Left colon (tissue), 2 donors: ENCODE measurements around the gene RFFL. TPM values are rescaled to one million over a fixed set of nuclear protein-coding genes. Genes with fewer than 3 reads are reported as not detected.
"Not testable (repeated sequence)": the region's sequence is repeated elsewhere in the genome, so short reads cannot be mapped to it uniquely, and the experiment has no call there.

Experiments
- ATAC-seq: fragments of 200-7000 bp; cut with Tn5 transposase; one replicate; pipeline ENCODE4 v1.9.1; 2020; ENCODE audit warnings: mild to moderate bottlenecking, moderate library complexity
- DNase-seq, 2 donors: peaks; one replicate each; pipeline ENCODE4 v3.0.0-alpha.2; 2020
- intact Hi-C, 2 donors: fragments of 100-400 bp; cut with DNase I in 1 of 2; cut with micrococcal nuclease in 1 of 2; formaldehyde crosslinking; loops; one replicate each; pipeline versions ENCODE4 v1.11.2 to v1.14.0; 2022; cut with DNase I, micrococcal nuclease
- total RNA-seq, 2 donors: library from RNA; stranded (reverse); fragmentation: NEBNext Ultra II Directional; extraction: Animal tissue kit (Norgen Biotek cat#: 25700); gene quantifications; one replicate each; pipeline ENCODE4 v1.2.1, GENCODE V29; 2021
- donor health status: DM: no; HTN: no; CAD: no.
- donor health status: DM: yes; HTN: yes; CAD: no.

The RFFL gene
- total RNA-seq, 2 donors from 2014 or later: 53.4 to 60.8 TPM

DNA sequence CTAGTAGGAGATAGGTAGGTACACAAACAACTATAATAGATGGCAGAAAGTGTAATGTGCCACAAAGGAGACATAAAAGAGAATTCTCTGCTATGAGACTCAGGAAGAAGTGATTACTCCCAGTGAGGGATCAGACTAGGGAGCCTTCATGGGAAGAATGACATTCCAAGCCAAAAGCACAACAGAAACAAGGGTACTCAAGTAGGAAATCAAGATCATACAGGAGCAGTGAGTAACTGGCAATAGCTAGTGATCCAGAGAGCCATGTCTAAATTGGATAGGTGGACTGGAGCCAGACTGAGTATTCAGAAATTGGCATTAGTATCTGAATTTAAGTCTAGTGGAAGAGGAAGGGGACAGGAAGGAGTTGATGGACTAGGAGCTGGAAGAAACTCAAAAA, 10.7 kb downstream of the RFFL start:
- no peak for DNase-seq
- no peak for ATAC-seq
- intact Hi-C loops: no loop called here

DNA sequence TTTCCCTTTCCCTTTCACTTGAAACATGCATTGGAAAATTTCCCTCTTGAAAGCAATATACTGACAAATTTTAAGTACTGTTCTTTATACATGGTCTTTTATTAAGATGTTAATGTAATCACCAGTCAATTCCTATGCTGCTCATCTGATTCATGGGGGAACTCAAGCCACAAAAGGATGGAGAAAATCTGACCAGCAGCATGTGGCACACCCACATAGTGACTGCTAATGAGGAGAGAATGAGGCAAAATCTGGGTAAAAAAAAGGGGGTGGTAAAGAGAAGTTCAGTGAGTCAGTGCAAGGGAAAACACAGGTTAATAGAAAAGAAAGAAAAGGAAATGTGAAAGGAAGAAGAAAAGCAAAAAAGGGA, 11.3 kb downstream of the RFFL start:
- intact Hi-C loops: no loop called here
- ATAC-seq: no peak

DNA sequence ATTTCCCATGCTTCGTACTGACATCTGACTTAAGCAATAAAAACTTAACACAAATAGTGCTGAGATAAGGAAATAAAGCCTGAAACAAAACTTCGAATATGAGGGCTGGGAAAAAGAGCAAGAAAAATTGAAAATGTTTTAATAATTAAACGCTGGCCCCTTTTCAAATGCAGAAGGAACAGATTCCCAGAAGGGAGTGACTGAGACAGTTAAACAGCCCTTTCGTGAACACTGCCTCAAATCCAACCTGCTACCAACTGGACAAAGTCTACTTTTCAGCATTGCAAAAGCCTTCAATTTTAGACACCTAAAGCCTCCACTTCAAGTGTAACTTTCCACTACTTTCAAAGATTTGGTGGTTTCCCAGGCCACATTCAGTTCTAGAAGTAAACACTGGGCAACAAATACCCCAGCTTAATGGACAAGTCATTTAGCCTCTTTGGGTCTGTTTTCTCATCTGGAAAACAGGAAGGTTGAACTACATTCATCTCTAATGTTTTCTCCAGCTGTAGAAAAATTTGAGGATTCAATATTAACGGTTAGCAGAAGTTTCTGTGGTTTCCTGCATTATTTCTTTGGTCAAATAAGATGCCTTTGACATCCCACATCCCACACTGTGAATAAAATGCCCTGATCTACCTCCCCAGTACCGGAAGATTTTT, 11.8 kb downstream of the RFFL start:
- intact Hi-C loops: no loop called here
- ATAC-seq (peak; percentile 63), DNase-seq (no peak)

More for the DNA sequence above, 11.3 kb downstream of the RFFL start:
- DNase-seq: no peak

DNA sequence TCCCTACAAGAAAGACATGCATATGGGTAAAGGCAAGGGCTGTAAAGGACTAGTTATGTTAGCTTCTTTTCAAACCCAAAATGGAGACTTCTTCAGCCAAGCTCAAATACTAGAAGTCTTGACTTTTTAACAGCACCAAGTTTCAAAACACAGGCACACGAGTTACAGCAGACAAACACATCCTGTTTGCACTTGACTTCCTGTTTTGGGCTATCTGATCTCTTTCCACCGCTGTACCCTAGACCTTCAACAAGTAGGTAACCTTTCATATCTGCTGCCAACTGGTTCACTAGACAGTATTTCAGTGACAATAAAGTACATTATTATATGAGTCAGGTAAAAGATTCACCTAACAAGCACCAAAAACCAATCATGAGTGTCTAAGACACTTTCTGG, 12.3 kb downstream of the RFFL start:
- no peak for DNase-seq
- ATAC-seq: peak; percentile 81
- intact Hi-C loops: no loop called here

DNA sequence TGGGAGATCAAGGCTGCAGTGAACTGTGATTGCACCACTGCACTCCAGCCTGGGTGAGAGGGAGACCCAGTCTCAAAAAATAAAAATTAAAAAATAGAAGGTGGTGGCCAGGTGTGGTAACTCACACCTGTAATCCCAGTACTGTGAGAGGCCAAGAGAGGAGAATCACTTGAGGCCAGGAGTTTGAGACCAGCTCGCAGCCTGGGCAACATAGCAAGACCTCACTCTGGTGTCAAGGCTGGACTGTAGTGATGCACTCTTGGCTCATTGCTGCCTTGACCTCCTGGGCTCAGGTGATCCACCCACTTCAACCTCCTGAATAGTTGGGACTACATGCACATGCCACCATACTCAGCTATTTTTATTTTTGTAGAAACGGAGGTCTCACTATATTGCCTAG, 13.3 kb downstream of the RFFL start:
- intact Hi-C loops: no loop called here
- no peak for ATAC-seq
- DNase-seq: no peak

DNA sequence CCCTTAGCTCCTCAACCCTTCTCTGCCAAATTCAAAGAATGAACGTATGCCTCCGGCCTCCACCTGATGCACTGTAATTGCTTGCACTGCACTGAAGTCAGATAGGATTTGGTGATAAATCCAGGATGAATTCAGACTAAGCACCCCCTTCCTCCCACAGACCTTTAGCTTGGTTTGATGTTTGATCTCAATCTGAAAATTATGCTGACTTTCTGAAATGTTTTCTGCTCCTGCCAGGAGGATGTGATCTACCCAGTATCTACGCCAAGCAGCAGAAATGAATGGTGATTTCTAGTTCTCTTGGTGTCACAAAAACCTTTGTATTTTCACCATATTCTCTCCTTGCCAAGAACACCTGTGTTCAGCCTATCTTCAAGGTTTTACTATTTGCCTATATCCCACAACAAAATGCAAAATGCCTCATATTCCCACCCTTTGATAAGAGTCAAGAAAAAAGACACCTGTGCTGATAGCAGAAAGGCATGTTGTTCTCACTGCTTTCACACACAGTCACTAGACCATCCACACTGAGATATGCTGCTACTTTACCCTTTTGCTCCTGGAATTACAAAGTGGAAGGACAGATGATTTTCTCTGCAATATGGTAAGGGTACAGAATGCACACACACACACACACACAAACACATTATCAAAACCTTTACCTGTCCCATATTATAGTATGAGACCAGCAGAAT, 14.7 kb downstream of the RFFL start:
- no peak for ATAC-seq
- DNase-seq: no peak
- intact Hi-C loops: no loop called here

DNA sequence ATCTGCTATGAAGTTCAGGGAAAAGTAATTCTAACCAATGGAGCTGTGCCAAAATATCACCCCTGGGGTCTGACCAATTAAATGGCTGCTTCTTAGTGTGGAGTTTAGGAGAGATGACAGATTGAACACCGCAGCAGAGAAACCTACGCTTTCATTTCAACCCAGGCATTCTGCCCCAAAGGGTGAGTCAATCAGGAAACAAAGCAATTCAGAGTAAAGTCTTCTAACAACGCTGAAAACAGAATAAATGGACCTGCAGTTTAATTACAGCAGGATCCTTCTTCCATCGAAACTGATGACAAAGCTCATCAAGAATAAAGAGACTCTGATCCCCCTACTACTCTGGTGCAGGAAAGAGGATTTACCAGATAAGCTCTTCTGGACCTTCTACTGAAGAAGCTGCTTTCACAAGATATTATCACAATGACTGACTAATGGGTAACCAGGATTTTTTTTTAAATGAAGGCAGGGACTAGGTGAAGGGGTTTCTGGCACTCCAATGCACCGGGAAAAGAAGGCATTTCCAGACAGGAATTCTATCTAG, 16.7 kb downstream of the RFFL start:
- no peak for DNase-seq
- intact Hi-C loops: no loop called here
- peak; percentile 27 for ATAC-seq

DNA sequence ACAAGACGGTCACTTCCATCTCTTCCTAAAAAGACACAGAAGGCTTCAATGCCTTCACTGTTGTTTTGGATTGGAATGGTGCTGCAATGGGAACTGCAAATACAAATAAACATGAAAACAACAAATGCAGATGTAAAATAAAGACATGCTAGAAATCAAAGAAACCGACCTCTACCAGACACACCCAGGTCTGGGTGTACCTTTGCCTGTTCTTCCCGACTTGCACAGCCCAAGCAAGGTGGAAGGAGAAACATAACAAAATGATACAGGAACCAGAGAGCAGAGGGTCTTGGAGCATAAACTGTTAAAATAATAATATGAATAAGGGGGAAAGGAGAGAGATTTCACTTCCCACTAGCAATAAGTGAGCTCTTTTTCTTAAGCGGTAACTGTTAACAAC, 17.3 kb downstream of the RFFL start:
- DNase-seq (no peak), ATAC-seq (peak; percentile 61)
- intact Hi-C loops: no loop called here

DNA sequence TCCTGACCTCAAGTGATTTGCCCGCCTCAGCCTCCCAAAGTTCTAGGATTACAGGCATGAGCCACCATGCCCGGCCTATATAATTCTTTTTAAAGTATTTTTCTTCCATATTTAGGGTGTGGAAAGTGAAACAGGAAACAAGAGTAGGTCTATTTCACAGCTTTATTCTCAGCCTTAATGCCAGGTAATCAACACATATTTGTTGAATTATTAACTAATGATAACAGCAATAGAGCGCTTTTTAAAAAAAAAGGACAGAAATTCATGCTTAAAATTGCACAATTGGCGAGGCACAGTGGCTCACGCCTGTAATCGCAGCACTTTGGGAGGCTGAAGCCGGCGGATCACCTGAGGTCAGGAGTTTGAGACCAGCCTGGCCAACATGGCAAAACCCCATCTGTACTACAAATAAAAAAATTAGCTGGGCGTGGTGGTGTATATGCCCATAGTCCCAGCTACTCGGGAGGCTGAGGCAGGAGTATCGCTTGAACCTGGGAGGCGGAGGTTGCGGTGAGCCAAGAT, 18.0 kb downstream of the RFFL start:
- peak; percentile 31 for ATAC-seq
- DNase-seq, intact Hi-C loops: not testable (repeated sequence)

DNA sequence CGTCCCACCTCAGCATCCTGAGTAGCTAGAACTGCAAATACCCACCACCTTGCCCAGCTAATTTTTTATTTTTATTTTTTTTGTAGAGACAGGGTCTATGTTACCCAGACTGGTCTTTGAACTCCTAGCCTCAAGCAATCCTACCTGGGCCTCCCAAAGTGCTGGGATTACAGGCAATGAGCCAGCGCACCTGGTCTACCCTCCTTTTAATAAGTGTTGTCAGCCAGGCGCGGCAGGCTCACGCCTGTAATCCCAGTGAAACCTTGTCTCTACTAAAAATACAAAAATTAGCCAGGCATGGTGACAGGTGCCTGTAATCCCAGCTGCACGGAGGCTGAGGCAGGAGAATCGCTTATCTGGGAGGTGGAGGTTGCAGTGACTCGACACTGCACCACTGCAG, 19.3 kb downstream of the RFFL start:
- ATAC-seq: no peak
- intact Hi-C loops: no loop called here
- DNase-seq: no peak

DNA sequence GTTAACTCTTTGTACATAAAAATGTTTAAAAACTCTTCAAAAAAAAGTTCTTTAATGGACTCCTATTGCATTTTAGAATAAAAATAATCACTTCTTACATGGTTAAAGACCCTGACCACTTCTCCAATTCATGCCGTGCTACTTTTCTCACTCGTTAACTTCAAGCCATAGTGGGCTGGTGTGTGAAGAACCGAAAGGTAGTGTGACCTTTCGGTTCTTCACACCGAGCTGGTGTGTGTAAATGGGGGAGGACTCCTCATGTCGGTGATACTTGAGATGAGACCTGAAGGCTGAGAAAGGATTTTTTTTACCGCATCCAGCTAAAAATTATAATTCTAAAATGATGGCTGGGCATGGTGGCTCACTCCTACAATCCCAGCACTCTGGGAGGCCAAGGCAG, 22.1 kb downstream of the RFFL start:
- no peak for DNase-seq
- no peak for ATAC-seq
- intact Hi-C loops: no loop called here

DNA sequence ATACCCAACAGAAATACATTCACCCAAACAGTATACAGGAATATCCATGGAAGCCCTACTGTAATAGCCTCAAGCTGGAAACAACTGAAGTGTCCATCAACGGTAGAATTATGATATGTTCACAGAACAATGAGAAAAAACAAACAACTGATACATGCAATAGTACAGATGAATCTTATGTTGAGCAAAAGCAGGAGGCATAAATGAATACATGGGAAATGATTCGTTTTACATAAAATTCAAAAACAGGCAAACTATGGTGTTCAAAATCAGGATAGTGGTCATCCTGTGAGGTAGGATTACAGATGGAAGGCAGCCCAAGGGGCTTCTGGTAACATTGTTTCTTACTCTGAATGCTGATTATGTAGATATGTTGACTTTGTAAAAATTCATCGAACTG, 25.1 kb downstream of the RFFL start:
- intact Hi-C loops: no loop called here
- DNase-seq: no peak
- ATAC-seq: no peak

DNA sequence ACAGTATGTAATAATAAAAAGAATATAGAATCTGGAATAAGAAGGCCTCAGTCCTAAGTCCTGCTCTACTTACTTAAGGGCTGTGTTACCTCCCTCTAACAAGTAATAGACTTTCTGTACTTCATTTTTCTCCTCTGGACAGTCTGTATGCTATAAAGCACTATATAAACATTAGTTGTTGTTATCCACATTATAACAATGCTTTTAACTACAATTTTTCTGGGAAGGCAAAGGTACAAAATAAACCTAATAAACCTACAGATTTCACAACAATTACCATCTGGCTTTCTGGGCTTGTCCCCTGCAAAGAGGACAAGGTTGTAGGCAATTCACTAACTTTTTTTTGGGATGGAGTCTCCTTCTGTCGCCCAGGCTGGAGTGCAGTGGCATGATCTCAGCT, 32.7 kb downstream of the RFFL start:
- DNase-seq (no peak), ATAC-seq (no peak)
- intact Hi-C loops: no loop called here

DNA sequence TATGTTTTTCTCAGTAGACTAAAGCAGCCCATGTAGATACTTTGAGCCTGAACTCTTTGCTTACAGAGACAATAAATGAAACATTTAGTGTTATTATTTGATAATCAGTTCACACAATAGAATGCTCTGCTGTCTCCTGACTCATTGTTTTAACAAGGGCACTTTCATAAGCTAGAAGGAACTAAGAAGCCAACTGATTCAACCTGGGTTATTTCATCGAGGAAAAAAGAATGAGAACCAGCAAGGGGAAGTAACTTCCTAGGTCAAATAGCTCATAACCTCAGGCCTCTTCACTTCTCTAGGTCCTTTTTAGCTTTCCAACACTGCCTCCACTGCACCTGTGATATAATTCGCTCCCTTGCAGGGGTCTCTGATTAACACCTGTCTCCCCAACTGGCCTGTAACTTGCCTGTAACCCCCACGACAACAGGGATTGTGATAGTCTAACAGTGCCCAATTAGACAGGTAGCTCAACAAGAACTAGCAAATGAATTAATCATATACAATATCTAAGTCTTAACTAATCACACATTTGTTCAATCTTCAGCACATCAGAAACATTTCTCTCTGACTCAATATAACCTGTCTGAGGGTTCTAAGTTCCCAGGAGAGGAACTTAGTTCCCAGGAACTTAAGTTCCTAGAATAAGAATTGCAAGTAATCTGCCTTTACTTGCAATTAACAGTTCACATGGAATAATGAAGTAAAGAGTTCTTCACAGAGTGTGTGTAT, 34.8 kb downstream of the RFFL start:
- intact Hi-C loops: no loop called here
- DNase-seq (no peak), ATAC-seq (peak; percentile 58)

DNA sequence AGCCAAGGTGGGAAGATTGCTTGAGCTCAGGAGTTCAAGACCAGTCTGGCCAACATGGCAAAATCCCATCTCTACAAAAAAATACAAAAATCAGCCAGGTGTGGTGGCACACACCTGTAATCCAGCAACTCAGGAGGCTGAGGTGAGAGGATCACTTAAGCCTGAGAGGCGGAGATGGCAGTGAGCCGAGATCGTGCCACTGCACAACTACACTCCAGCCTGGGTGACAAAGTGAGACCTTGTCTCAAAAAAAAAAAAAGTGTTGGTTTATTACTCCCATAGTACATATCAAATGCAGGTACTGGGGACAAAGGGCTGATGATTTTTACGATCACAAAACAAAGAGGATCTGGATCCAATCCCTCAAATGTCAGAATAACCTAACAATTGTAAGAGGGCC, 35.4 kb downstream of the RFFL start:
- intact Hi-C loops: not testable (repeated sequence)
- DNase-seq (peak in 1 of 2 donors; percentile 40), ATAC-seq (peak; percentile 80)

DNA sequence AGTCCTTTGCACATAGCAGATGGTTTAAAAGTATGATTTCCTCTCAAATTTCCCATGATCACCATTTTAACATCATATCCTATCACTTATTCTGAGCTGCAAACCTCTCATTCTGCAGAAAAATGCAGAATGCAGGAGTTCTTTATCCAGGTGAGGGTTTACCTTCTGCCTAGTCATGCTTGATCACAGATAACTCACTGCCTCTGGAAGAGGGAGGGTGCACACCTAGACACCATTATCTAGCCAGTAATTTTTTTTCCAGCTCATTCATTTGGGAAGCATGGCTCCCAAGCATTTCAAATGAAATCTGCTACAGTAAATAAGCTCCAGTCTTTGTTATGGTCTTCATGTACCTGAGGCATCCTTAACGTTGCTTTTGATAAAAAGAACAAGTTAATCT, 38.0 kb downstream of the RFFL start:
- ATAC-seq (no peak), DNase-seq (no peak)

DNA sequence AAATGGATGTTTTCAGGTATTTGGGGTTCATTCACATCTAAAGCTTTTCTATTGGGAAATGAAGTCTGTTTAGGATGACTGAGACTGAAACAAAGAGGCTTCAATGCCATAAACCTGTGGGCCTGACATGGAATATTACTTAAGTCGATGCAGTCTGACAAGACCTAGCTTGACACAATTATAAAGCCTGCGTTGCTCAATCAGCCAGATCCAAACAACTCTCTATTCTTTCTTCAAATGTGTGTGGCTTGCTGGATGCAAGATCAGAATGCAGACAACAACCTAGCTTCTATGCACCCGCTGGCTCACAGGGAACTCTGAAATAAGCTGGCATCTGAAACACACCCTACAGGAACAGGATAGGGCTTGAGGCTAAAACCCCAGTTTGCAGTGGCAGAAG, 40.0 kb downstream of the RFFL start:
- intact Hi-C loops: no loop called here
- ATAC-seq (no peak), DNase-seq (no peak)

More for the DNA sequence above, 38.0 kb downstream of the RFFL start:
- intact Hi-C loops: no loop called here

DNA sequence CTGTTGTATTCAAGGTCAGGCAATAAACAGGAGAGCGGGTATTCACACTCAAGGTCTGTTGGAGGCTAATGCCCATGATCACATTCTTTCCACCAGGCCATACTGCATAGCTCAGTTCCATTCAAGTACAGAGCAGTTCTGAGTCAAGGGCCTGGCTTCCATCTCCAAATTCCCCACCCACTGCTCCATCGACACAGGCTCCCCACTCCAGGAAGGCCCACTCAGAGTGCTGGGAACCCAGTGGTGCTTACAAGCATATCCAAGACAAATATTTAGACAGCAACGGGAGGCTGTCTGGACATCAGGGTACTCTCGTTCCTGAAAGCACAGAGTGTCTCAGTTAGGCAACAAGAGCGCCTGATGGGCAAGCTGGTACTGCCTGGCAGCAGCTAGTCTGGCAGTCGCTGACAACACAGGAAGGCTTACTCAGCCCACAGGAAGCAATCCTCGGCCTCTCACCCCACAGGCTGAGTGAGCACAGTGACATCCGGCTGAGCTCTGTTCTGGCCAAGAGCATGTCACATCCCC, 40.9 kb downstream of the RFFL start:
- peak; percentile 49 for ATAC-seq
- intact Hi-C loops: no loop called here

DNA sequence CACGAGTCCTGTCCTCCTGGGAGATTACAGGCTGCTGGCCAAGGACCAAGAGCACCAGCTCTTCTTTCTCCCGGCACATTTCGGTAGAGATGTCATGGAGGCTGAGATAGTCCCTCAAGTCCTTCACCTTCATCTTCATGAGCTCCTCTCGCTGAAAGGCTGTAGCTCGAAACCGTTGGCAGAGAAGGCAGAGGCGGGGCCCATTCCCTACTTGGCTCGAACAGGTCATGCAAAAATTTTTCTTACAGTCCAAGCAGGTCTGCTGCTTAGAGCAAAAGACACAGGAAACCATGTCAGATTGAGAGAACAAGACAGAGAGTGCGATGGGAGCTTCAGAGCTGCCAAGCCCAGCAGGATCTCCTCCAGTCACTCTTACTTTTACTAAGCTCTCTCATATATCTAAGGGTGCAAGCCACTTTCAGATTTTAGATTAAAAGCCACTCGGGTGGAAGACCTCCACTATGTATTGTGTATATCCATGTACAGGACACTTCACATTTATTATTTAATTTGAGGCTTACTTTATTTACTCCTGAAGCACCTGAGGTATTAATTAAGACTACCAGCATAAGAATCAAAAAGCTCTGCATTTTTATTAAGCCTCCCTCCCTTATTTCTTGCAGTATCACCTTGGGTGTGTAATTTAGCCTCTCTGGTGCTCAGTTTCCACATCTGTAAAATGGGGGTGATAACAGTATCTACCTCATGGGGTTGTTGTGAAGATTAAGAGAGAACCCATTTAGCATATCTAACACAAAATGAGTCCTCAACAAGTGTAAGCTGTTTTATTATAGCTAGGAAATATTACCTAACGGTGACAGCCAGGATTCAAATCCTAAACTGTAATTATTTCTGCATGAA, 41.8 kb downstream of the RFFL start:
- DNase-seq (no peak), ATAC-seq (no peak)
- intact Hi-C loops: no loop called here

More for the DNA sequence above, 40.9 kb downstream of the RFFL start:
- DNase-seq: peak; percentile 42 to 77
